Measurements from ENCODE around the gene LARGE1. TPM values are rescaled to one million over a fixed set of nuclear protein-coding genes. Genes with fewer than 3 reads are reported as not detected.

Gene LARGE1
- total and polyA plus RNA-seq, 2 of the 4 experiments (the other 2 are of a cell fraction), result 6.2 to 12.4 TPM

- dilution Hi-C loops (cut with HindIII; ENCODE audit: low sequenced_read_pairs, unreplicated experiment), result no loop called here
- Histone ChIP-seq H2AK5ac (ENCODE audit: low read depth, low read length) (no peak overlapping the region), H2BK120ac (ENCODE audit: low read depth, low read length) (no peak overlapping the region), H4K5ac (ENCODE audit: low read depth, low read length) (no peak overlapping the region), H3K27ac (ENCODE audit: insufficient read depth, low read length) (no peak overlapping the region), H3K18ac (ENCODE audit: low read depth, low read length) (no peak overlapping the region), H3K9ac (ENCODE audit: low read depth, low read length) (no peak overlapping the region), H3K36me3 (ENCODE audit: control insufficient read depth, insufficient read depth, low read length) (no peaks in the 10 kb centered on the region), H3K4ac (ENCODE audit: low read depth, low read length) (no peak overlapping the region), H3K4me1 (ENCODE audit: control insufficient read depth, insufficient read depth, low read length) (no peaks in the 10 kb centered on the region), H2AFZ (replicated peaks; ENCODE audit: low read length, poor library complexity) (no peak overlapping the region), H2BK15ac (ENCODE audit: low read depth, low read length) (no peak overlapping the region), H3K56ac (ENCODE audit: extremely low read depth, insufficient read depth, low read length) (no peak overlapping the region), H4K20me1 (ENCODE audit: insufficient read depth, low read length) (no peaks in the 10 kb centered on the region), H3K9me3 (ENCODE audit: control insufficient read depth, insufficient read depth, low read length) (no peaks in the 10 kb centered on the region), H3K23ac (ENCODE audit: low read depth, low read length) (no peak overlapping the region), H3K9me1 (ENCODE audit: insufficient read depth, low read length) (no peaks in the 10 kb centered on the region; the same call in 1 of the 2 replicates), H3K4me3 (ENCODE audit: insufficient read depth, low read depth, low read length) (no peak overlapping the region), H4K8ac (ENCODE audit: low read depth in 2 of 2, low read length in 2 of 2) (no peak overlapping the region), H3K79me1 (ENCODE audit: low read depth in 1 of 2, low read length in 2 of 2) (no peaks in the 10 kb centered on the region), H2AK9ac (replicated peaks; ENCODE audit: low read depth, low read length, poor library complexity) (no peak overlapping the region), H3K27me3 (ENCODE audit: control insufficient read depth, insufficient read depth, low read length) (no peaks in the 10 kb centered on the region), H2BK5ac (ENCODE audit: low read depth, low read length, poor library complexity, severe bottlenecking) (no peak overlapping the region), H4K91ac (ENCODE audit: insufficient read depth, low read depth, low read length) (no peak overlapping the region), H3K4me2 (ENCODE audit: low read depth, low read length) (no peak overlapping the region), H3K14ac (replicated peaks; ENCODE audit: low read depth, low read length) (no peak overlapping the region), H2BK20ac (ENCODE audit: low read depth, low read length) (no peak overlapping the region)
- WGBS, 2 experiments (ENCODE audit: extremely low coverage in 2 of 2, insufficient read length in 1 of 2), result 93% methylated on average over 2 of the region's 7 CpGs; no CpG with 5 or more reads in 1 of the 2 experiments
- BruUV-seq (replicated peaks), result no TSS peak
- ChIA-PET CTCF (no interaction called here), POLR2A (ENCODE audit: unreplicated experiment) (no interaction called here)
- DNase-seq (no peak), ATAC-seq (ENCODE audit: low read depth) (no peak)
- TF ChIP-seq CEBPB (IDR thresholded peaks at IDR 0.05; ENCODE audit: low read depth, low read length), result no peak
- no peak for TF ChIP-seq NFE2L2 (IDR thresholded peaks at IDR 0.05; ENCODE audit: low read depth, low read length)
- TF ChIP-seq RCOR1 (IDR thresholded peaks at IDR 0.05; ENCODE audit: insufficient replicate concordance, low read length), result no peak
- TF ChIP-seq MXI1 (IDR thresholded peaks at IDR 0.05; ENCODE audit: borderline replicate concordance, low read depth, low read length), result no peak
- no peak for TF ChIP-seq MAZ (IDR thresholded peaks at IDR 0.05; ENCODE audit: borderline replicate concordance, low read depth, low read length)
- no peak for TF ChIP-seq RFX5 (IDR thresholded peaks at IDR 0.05; ENCODE audit: low read depth, low read length)
- no peak for TF ChIP-seq CHD1 (IDR thresholded peaks at IDR 0.05; ENCODE audit: low read depth, low read length)
- TF ChIP-seq MAFK (IDR thresholded peaks at IDR 0.05; ENCODE audit: low read depth, low read length), result no peak
- TF ChIP-seq BHLHE40 (IDR thresholded peaks at IDR 0.05; ENCODE audit: low read depth, low read length), result no peak
- no peak for TF ChIP-seq CTCF (conservative IDR thresholded peaks at IDR 0.05; ENCODE audit: low read depth, low read length)
- in situ Hi-C loops (cut with MboI; ENCODE audit: low sequenced_read_pairs), result no loop called here
- intact Hi-C loops (cut with micrococcal nuclease), result no loop called here
Observed at GRCh38 chr22:33640900-33641299, 279.4 kb downstream of the LARGE1 start.

Data from IMR-90 (cell line).